H9 (cell line): ENCODE measurements around the gene SLC1A7. TPM values are rescaled to one million over a fixed set of nuclear protein-coding genes. Genes with fewer than 3 reads are reported as not detected.

Experiments
- DNase-seq: peaks from one replicate; pipeline ENCODE4 v3.0.0-alpha.2; 2017
- H2AFZ ChIP-seq: one replicate; pipeline ENCODE4 v1.6.1; 2013; ENCODE audit warnings: mild to moderate bottlenecking, low read length, control low read depth, moderate library complexity
- H2AK5ac ChIP-seq: 2 replicates; pipeline ENCODE4 v1.6.1; 2013; ENCODE audit warnings: low read length, control low read depth, mixed read lengths; ENCODE audit not compliant: insufficient read length
- H2BK120ac ChIP-seq: one replicate; pipeline ENCODE4 v1.6.1; 2013; ENCODE audit warnings: low read depth, mild to moderate bottlenecking, low read length, control low read depth, inconsistent platforms; ENCODE audit not compliant: poor library complexity, severe bottlenecking
- H2BK12ac ChIP-seq: 2 replicates; pipeline ENCODE4 v1.6.1; 2013; ENCODE audit warnings: low read length, control low read depth, mixed read lengths, low read depth; ENCODE audit not compliant: insufficient read length
- H2BK15ac ChIP-seq: 2 replicates; pipeline ENCODE4 v1.6.1; 2013; ENCODE audit warnings: low read depth, low read length, control low read depth
- H2BK20ac ChIP-seq: one replicate; pipeline ENCODE4 v1.6.1; 2013; ENCODE audit warnings: low read depth, mild to moderate bottlenecking, low read length, control low read depth, inconsistent platforms; ENCODE audit not compliant: poor library complexity, severe bottlenecking
- H2BK5ac ChIP-seq: 2 replicates; pipeline ENCODE4 v1.6.1; 2013; ENCODE audit warnings: low read length, control low read depth, mixed read lengths; ENCODE audit not compliant: insufficient read length
- H3K14ac ChIP-seq: 2 replicates; pipeline ENCODE4 v1.6.1; 2013; ENCODE audit warnings: low read length, control low read depth; ENCODE audit not compliant: insufficient read depth
- H3K18ac ChIP-seq: 2 replicates; pipeline ENCODE4 v1.6.1; 2013; ENCODE audit warnings: low read depth, mild to moderate bottlenecking, mixed read lengths, low read length, control low read depth; ENCODE audit not compliant: insufficient read length
- H3K23ac ChIP-seq: 2 replicates; pipeline ENCODE4 v1.6.1; 2013; ENCODE audit warnings: low read length, control low read depth, mixed read lengths, low read depth; ENCODE audit not compliant: insufficient read length
- H3K23me2 ChIP-seq: 2 replicates; pipeline ENCODE4 v1.6.1; 2013; ENCODE audit warnings: low read depth, mild to moderate bottlenecking, mixed read lengths, low read length, control low read depth; ENCODE audit not compliant: insufficient read length, poor library complexity, severe bottlenecking
- H3K27ac ChIP-seq: 2 replicates; pipeline ENCODE4 v1.5.1; 2013; ENCODE audit warnings: low read length, control low read depth, mixed read lengths, low read depth; ENCODE audit not compliant: insufficient read length
- H3K27me3 ChIP-seq: 2 replicates; pipeline ENCODE4 v1.6.1; 2013; ENCODE audit warnings: low read length, control low read depth, inconsistent platforms; ENCODE audit not compliant: insufficient read depth
- H3K4ac ChIP-seq: 2 replicates; pipeline ENCODE4 v1.6.1; 2013; ENCODE audit warnings: low read depth, mild to moderate bottlenecking, control low read depth, inconsistent platforms, low read length, moderate library complexity
- H3K4me1 ChIP-seq: 2 replicates; pipeline ENCODE4 v1.6.1; 2013; ENCODE audit warnings: low read length, control low read depth, inconsistent platforms; ENCODE audit not compliant: insufficient read depth
- H3K4me2 ChIP-seq: 2 replicates; pipeline ENCODE4 v1.6.1; 2013; ENCODE audit warnings: low read length, control low read depth, mixed read lengths; ENCODE audit not compliant: insufficient read length, insufficient read depth
- H3K56ac ChIP-seq: 2 replicates; pipeline ENCODE4 v1.6.1; 2013; ENCODE audit warnings: low read depth, mild to moderate bottlenecking, mixed read lengths, low read length, control low read depth; ENCODE audit not compliant: insufficient read length
- H3K79me1 ChIP-seq: 2 replicates; pipeline ENCODE4 v1.6.1; 2013; ENCODE audit warnings: low read depth, mild to moderate bottlenecking, moderate library complexity, low read length, control low read depth, inconsistent platforms; ENCODE audit not compliant: insufficient read depth, poor library complexity, severe bottlenecking
- H3K79me2 ChIP-seq: 2 replicates; pipeline ENCODE4 v1.6.1; 2013; ENCODE audit warnings: low read length, control low read depth, inconsistent platforms; ENCODE audit not compliant: insufficient read depth
- H3K9ac ChIP-seq: 2 replicates; pipeline ENCODE4 v1.6.1; 2013; ENCODE audit warnings: low read length, control low read depth, mixed read lengths; ENCODE audit not compliant: insufficient read length; ENCODE audit errors: extremely low read depth
- H3K9me3 ChIP-seq: one replicate; pipeline ENCODE4 v1.6.1; 2013; ENCODE audit warnings: low read depth, low read length, inconsistent platforms; ENCODE audit not compliant: control insufficient read depth
- H3T11ph ChIP-seq: one replicate; pipeline ENCODE4 v1.6.1; 2013; ENCODE audit warnings: mild to moderate bottlenecking, low read length, control low read depth, inconsistent platforms
- H4K20me1 ChIP-seq: one replicate; pipeline ENCODE4 v1.6.1; 2013; ENCODE audit not compliant: control insufficient read depth, insufficient read length, insufficient read depth
- H4K5ac ChIP-seq: 2 replicates; pipeline ENCODE4 v1.6.1; 2013; ENCODE audit warnings: low read depth, mild to moderate bottlenecking, mixed read lengths, low read length, control low read depth; ENCODE audit not compliant: insufficient read length
- H4K8ac ChIP-seq: replicated peaks from 2 replicates; pipeline ENCODE4 v1.6.1; 2013; ENCODE audit warnings: low read length, control low read depth, mixed read lengths, low read depth; ENCODE audit not compliant: insufficient read length
- H4K91ac ChIP-seq: 2 replicates; pipeline ENCODE4 v1.6.1; 2013; ENCODE audit warnings: low read depth, mild to moderate bottlenecking, moderate library complexity, mixed read lengths, low read length, control low read depth; ENCODE audit not compliant: insufficient read length
- H3K27ac Mint-ChIP-seq, 3 experiments: 2 replicates in 2 of 3; 3 replicates in 1 of 3; pipeline ENCODE4 v1.8.0; 2020 to 2021; ENCODE audit warnings: mixed read lengths in 3 of 3, mild to moderate bottlenecking in 1 of 3, moderate library complexity in 1 of 3
- H3K27me3 Mint-ChIP-seq: 2 replicates; pipeline ENCODE4 v1.8.0; 2021; ENCODE audit warnings: low read depth, mild to moderate bottlenecking, moderate library complexity, mixed read lengths
- H3K36me3 Mint-ChIP-seq, 3 experiments: 2 replicates in 2 of 3; 3 replicates in 1 of 3; pipeline ENCODE4 v1.8.0; 2020 to 2021; ENCODE audit warnings: low read depth in 3 of 3, mixed read lengths in 3 of 3; ENCODE audit not compliant: insufficient read depth in 1 of 3
- H3K4me1 Mint-ChIP-seq, 2 experiments: 2 replicates each; pipeline ENCODE4 v1.8.0; 2020; ENCODE audit warnings: mixed read lengths in 2 of 2
- H3K4me3 Mint-ChIP-seq, 2 experiments: 2 replicates in 1 of 2; 3 replicates in 1 of 2; pipeline ENCODE4 v1.8.0; 2020 to 2021; ENCODE audit warnings: mild to moderate bottlenecking in 2 of 2, mixed read lengths in 2 of 2, moderate library complexity in 1 of 2
- H3K9me3 Mint-ChIP-seq, 2 experiments: 2 replicates in 1 of 2; 3 replicates in 1 of 2; pipeline ENCODE4 v1.8.0; 2020; ENCODE audit warnings: mild to moderate bottlenecking in 2 of 2, mixed read lengths in 2 of 2, moderate library complexity in 1 of 2
- WGBS: extraction: QIAGEN DNeasy Blood & Tissue Kit; methylation state at CpG from one replicate; pipeline ENCODE4 v1.1.7; 2013; ENCODE audit warnings: missing lambda C conversion rate, low lambda C conversion rate, mixed read lengths; ENCODE audit not compliant: insufficient read length; ENCODE audit errors: extremely low coverage; 5-methylcytosine and 5-hydroxymethylcytosine counted together
- total RNA-seq: library from RNA; stranded (reverse); gene quantifications from 2 replicates; pipeline ENCODE4 v1.2.1, GENCODE V29; 2021
- TF ChIP-seq, protein P1 (sequence below): fragments of 200-600 bp; sonication (generic); conservative IDR thresholded peaks from 3 replicates; pipeline ENCODE4 v1.8.0; 2021; ENCODE audit warnings: antibody characterized with exemption, mild to moderate bottlenecking

The SLC1A7 gene
- total RNA-seq, 1 experiment from 2014 or later, result not detected

DNA sequence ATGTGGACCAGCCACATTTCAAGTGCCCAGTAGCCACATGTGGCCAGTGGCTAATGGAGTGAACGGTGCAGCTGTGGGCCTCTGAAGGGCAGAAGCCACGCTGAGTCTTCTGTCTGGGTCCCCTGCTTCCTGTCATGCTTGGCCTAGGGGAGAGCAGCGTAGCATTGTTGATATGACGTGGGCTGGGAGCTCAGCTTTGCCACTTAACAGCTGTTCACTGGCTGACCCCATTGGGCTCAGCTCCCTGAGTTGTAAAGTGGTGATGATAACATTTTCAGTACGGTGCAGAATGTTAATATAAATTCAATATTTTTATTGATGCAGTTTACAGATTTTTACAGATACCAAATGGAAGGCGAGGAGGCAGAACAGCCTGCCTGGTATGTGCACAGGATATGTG, 76.0 kb downstream of the SLC1A7 start:
- H4K8ac ChIP-seq, result no peak overlapping the region
- H3K27ac ChIP-seq, result no peak overlapping the region
- no peaks in the 10 kb centered on the region for H3K79me1 ChIP-seq
- no peak overlapping the region for H3T11ph ChIP-seq
- H3K23me2 ChIP-seq, result peaks cover 9% of the 10 kb centered on the region
- H4K5ac ChIP-seq, result no peak overlapping the region
- H2AK5ac ChIP-seq, result no peak overlapping the region
- H3K14ac ChIP-seq, result no peak overlapping the region
- no peak overlapping the region for H2AFZ ChIP-seq
- H2BK12ac ChIP-seq, result no peak overlapping the region
- no peaks in the 10 kb centered on the region for H3K36me3 Mint-ChIP-seq
- peaks cover 44% of the 10 kb centered on the region for H3K27me3 Mint-ChIP-seq
- H2BK20ac ChIP-seq, result no peak overlapping the region
- no peak overlapping the region for H3K56ac ChIP-seq
- no peak overlapping the region for H3K4me3 Mint-ChIP-seq
- H3K23ac ChIP-seq, result no peak overlapping the region
- H3K9me3 ChIP-seq, result no peaks in the 10 kb centered on the region
- H3K9ac ChIP-seq, result no peak overlapping the region
- H3K27me3 ChIP-seq, result peaks cover 19% of the 10 kb centered on the region; the same call in 1 of the 2 replicates
- no peaks in the 10 kb centered on the region for H4K20me1 ChIP-seq
- no peak overlapping the region for H2BK120ac ChIP-seq
- TF ChIP-seq, protein P1, sequence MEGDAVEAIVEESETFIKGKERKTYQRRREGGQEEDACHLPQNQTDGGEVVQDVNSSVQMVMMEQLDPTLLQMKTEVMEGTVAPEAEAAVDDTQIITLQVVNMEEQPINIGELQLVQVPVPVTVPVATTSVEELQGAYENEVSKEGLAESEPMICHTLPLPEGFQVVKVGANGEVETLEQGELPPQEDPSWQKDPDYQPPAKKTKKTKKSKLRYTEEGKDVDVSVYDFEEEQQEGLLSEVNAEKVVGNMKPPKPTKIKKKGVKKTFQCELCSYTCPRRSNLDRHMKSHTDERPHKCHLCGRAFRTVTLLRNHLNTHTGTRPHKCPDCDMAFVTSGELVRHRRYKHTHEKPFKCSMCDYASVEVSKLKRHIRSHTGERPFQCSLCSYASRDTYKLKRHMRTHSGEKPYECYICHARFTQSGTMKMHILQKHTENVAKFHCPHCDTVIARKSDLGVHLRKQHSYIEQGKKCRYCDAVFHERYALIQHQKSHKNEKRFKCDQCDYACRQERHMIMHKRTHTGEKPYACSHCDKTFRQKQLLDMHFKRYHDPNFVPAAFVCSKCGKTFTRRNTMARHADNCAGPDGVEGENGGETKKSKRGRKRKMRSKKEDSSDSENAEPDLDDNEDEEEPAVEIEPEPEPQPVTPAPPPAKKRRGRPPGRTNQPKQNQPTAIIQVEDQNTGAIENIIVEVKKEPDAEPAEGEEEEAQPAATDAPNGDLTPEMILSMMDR, result no peak
- no peak overlapping the region for H3K27ac Mint-ChIP-seq
- no peak overlapping the region for H2BK15ac ChIP-seq
- H3K4ac ChIP-seq, result no peak overlapping the region
- no peaks in the 10 kb centered on the region for H3K9me3 Mint-ChIP-seq
- DNase-seq, result no peak
- H4K91ac ChIP-seq, result no peak overlapping the region
- no peaks in the 10 kb centered on the region for H3K4me1 ChIP-seq
- no peak overlapping the region for H3K4me2 ChIP-seq
- H3K18ac ChIP-seq, result no peak overlapping the region
- peaks cover 6 to 11% of the 10 kb centered on the region in 2 experiments for H3K4me1 Mint-ChIP-seq
- WGBS, result no CpG with 5 or more reads among the region's 6 CpGs
- H3K79me2 ChIP-seq, result no peaks in the 10 kb centered on the region
- no peak overlapping the region for H2BK5ac ChIP-seq
